ENCODE measurements around the gene COL6A2. TPM values are rescaled to one million over a fixed set of nuclear protein-coding genes. Genes with fewer than 3 reads are reported as not detected.
"Not testable (repeated sequence)": the region's sequence is repeated elsewhere in the genome, so short reads cannot be mapped to it uniquely, and the experiment has no call there.

COL6A2 gene
- polyA plus RNA-seq, 1 of the 3 experiments (the other 2 are of a cell fraction): 108 TPM

DNA sequence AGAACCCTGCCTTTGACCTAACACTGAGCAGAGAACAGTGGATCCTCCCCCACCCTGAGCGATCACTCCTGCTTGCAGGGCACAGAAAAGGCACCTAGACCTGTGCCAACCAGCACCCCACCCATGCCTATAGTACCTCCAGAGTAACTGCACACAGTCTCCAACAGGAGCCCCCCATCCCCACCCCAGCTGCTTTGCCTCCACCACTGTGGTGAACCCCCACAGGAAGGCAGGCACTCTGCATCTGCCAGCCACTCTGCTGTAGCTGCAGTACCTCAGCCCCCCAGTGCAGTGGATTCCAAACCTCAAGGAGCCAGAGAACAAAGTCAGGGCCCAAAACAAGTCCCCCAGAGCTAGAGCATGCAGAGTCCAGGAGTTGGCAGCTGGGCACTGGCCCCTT lies 75.7 kb downstream of the COL6A2 start (continued):
- TF ChIP-seq, protein P1, sequence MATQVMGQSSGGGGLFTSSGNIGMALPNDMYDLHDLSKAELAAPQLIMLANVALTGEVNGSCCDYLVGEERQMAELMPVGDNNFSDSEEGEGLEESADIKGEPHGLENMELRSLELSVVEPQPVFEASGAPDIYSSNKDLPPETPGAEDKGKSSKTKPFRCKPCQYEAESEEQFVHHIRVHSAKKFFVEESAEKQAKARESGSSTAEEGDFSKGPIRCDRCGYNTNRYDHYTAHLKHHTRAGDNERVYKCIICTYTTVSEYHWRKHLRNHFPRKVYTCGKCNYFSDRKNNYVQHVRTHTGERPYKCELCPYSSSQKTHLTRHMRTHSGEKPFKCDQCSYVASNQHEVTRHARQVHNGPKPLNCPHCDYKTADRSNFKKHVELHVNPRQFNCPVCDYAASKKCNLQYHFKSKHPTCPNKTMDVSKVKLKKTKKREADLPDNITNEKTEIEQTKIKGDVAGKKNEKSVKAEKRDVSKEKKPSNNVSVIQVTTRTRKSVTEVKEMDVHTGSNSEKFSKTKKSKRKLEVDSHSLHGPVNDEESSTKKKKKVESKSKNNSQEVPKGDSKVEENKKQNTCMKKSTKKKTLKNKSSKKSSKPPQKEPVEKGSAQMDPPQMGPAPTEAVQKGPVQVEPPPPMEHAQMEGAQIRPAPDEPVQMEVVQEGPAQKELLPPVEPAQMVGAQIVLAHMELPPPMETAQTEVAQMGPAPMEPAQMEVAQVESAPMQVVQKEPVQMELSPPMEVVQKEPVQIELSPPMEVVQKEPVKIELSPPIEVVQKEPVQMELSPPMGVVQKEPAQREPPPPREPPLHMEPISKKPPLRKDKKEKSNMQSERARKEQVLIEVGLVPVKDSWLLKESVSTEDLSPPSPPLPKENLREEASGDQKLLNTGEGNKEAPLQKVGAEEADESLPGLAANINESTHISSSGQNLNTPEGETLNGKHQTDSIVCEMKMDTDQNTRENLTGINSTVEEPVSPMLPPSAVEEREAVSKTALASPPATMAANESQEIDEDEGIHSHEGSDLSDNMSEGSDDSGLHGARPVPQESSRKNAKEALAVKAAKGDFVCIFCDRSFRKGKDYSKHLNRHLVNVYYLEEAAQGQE (IDR thresholded peaks at IDR 0.05; ENCODE audit: low read depth, low read length): no peak

DNA sequence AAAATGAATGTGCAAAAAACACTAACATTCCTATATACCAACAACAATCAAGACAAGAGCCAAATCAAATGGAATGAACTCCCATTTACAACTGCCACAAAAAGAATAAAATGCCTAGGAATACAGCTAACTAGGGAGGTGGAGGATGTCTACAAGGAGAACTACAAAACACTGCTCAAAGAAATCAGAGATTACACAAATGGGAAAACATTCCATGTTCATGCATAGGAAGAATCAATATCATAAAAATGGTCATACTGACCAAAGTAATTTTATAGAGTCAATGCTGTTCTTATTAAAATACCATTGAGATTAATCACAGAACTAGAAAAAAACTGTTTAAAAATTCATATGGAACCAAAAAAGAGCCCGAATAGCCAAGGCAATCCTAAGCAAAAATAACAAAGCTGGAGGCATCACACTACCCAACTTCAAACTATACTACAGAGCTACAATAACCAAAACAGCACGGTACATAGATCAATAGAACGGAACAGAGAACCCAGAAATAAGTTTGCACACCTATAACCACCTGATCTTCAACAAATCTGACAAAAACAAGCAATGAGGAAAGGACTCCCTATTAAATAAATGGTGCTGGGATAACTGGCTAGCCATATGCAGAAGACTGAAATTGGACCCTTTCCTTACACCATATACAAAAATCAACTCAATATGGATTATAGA lies 78.7 kb downstream of the COL6A2 start:
- H3K36me3 ChIP-seq (replicated peaks in 1 of 2; ENCODE audit: control insufficient read depth in 1 of 2, insufficient read depth in 2 of 2, low read length in 1 of 2); DNase-seq; H3K27ac ChIP-seq (ENCODE audit: low read depth in 2 of 2, low read length in 1 of 2); H3K9ac ChIP-seq; POLR2A ChIA-PET; H3K27me3 ChIP-seq (ENCODE audit: insufficient read depth); H3K4me3 ChIP-seq (ENCODE audit: low read depth in 2 of 2, low read length in 1 of 2); H3K4me2 ChIP-seq; H3K9me3 ChIP-seq; H4K20me1 ChIP-seq (ENCODE audit: insufficient read depth); H3F3A ChIP-seq (replicated peaks; ENCODE audit: insufficient read depth); H3K4me1 ChIP-seq (ENCODE audit: control insufficient read depth in 1 of 2, insufficient read depth in 2 of 2, low read depth in 1 of 2, low read length in 1 of 2); H3K9me2 ChIP-seq; H2AFZ ChIP-seq (ENCODE audit: low read depth); H3K79me2 ChIP-seq (ENCODE audit: insufficient read depth): not testable (repeated sequence)
- WGBS (ENCODE audit: low lambda C conversion rate): 42% methylated on average over 3 of the region's 3 CpGs
- CTCF ChIA-PET: interaction anchor here (1.4 to 3.2 kb wide), 3 partner anchors 11 to 33 kb away, joined by 5 to 15 read pairs (median 11); no protein-coding TSS in a partner anchor

DNA sequence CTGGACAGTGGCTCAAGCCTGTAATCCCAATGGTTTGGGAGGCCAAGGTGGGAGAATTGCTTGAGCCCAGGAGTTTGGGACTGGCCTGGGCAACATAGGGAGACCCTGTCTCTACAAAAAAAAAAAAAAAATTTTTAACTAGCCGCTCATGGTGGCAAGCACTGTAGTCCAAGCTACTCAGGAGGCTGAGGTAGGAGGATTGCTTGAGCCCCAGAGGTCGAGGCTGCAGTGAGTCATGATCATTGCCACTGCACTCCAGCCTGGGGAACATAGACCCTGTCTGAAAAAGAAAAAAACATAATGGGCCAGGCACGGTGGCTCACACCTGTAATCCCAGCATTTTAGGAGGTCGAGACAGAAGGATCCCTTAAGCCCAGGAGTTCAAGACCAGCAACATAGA lies 81.0 kb downstream of the COL6A2 start:
- CTCF ChIA-PET: no interaction called here
- H3K27ac ChIP-seq (ENCODE audit: low read depth in 2 of 2, low read length in 1 of 2): no peak overlapping the region
- no peaks in the 10 kb centered on the region for H4K20me1 ChIP-seq (ENCODE audit: insufficient read depth)
- no peaks in the 10 kb centered on the region for H3K36me3 ChIP-seq (replicated peaks in 1 of 2; ENCODE audit: control insufficient read depth in 1 of 2, insufficient read depth in 2 of 2, low read length in 1 of 2)
- POLR2A ChIA-PET: no interaction called here
- no peaks in the 10 kb centered on the region for H3K9me2 ChIP-seq
- H3K27me3 ChIP-seq (ENCODE audit: insufficient read depth): no peaks in the 10 kb centered on the region
- H3K79me2 ChIP-seq (ENCODE audit: insufficient read depth): no peaks in the 10 kb centered on the region
- no peak overlapping the region for H3K4me3 ChIP-seq (ENCODE audit: low read depth in 2 of 2, low read length in 1 of 2)
- peaks cover 0 to 6% of the 10 kb centered on the region in 2 experiments; a peak in 1 of 4 replicates for H3K4me1 ChIP-seq (ENCODE audit: control insufficient read depth in 1 of 2, insufficient read depth in 2 of 2, low read depth in 1 of 2, low read length in 1 of 2)
- no peak overlapping the region for H2AFZ ChIP-seq (ENCODE audit: low read depth)
- 68% methylated on average over 4 of the region's 4 CpGs for WGBS (ENCODE audit: low lambda C conversion rate)
- H3K9me3 ChIP-seq: no peaks in the 10 kb centered on the region
- peaks cover 4% of the 10 kb centered on the region for H3F3A ChIP-seq (replicated peaks; ENCODE audit: insufficient read depth)
- TF ChIP-seq EP300 (IDR thresholded peaks at IDR 0.05; ENCODE audit: borderline replicate concordance in 1 of 2, low read depth in 1 of 2, low read length in 1 of 2) (no peak), NRF1 (IDR thresholded peaks at IDR 0.05; ENCODE audit: low read depth, low read length) (no peak), FOXJ3 (CRISPR knock-in tag; IDR thresholded peaks at IDR 0.05) (no peak), GABPA (IDR thresholded peaks at IDR 0.05; ENCODE audit: low read depth) (no peak), EZH2phosphoT487 (IDR thresholded peaks at IDR 0.05; ENCODE audit: borderline replicate concordance, low read depth) (no peak), JUND (IDR thresholded peaks at IDR 0.05) (no peak)
- TF ChIP-seq, protein P2, sequence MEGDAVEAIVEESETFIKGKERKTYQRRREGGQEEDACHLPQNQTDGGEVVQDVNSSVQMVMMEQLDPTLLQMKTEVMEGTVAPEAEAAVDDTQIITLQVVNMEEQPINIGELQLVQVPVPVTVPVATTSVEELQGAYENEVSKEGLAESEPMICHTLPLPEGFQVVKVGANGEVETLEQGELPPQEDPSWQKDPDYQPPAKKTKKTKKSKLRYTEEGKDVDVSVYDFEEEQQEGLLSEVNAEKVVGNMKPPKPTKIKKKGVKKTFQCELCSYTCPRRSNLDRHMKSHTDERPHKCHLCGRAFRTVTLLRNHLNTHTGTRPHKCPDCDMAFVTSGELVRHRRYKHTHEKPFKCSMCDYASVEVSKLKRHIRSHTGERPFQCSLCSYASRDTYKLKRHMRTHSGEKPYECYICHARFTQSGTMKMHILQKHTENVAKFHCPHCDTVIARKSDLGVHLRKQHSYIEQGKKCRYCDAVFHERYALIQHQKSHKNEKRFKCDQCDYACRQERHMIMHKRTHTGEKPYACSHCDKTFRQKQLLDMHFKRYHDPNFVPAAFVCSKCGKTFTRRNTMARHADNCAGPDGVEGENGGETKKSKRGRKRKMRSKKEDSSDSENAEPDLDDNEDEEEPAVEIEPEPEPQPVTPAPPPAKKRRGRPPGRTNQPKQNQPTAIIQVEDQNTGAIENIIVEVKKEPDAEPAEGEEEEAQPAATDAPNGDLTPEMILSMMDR (IDR thresholded peaks at IDR 0.05): no peak
- H3K4me2 ChIP-seq: no peak overlapping the region
- no peak overlapping the region for H3K9ac ChIP-seq
- no peak for DNase-seq

Small RNA genes lying within 50 kb of the gene (small RNA-seq; reads per million reads assigned to genes)
- 0 reads per million in 7 experiments for gene PSMA6P3

Other genes starting within 250 kb of the COL6A2 start
- 37.3 and 107 TPM in 2 replicates for gene COL6A1, start 116.3 kb upstream of the COL6A2 start, polyA plus RNA-seq (2012; rRNA removed)
- 0.33 and 0.37 TPM in 2 replicates for gene FTCD, start 57.5 kb downstream of the COL6A2 start, polyA plus RNA-seq (2012; rRNA removed)
- 4.8 and 8.3 TPM in 2 replicates for gene SPATC1L, start 86.3 kb downstream of the COL6A2 start, polyA plus RNA-seq (2012; rRNA removed)
- 38.7 and 41.8 TPM in 2 replicates for gene LSS, start 130.7 kb downstream of the COL6A2 start, polyA plus RNA-seq (2012; rRNA removed)
- 42.9 and 46.9 TPM in 2 replicates for gene MCM3AP, start 187.5 kb downstream of the COL6A2 start, polyA plus RNA-seq (2012; rRNA removed)
- 44.5 and 47.5 TPM in 2 replicates for gene YBEY, start 188.2 kb downstream of the COL6A2 start, polyA plus RNA-seq (2012; rRNA removed)
- gene C21orf58, start 225.8 kb downstream of the COL6A2 start, polyA plus RNA-seq (2012; rRNA removed): 6.6 and 9.7 TPM in 2 replicates
- 15.2 and 15.7 TPM in 2 replicates for gene PCNT, start 226.0 kb downstream of the COL6A2 start, polyA plus RNA-seq (2012; rRNA removed)

Measured in SK-N-SH (cell line).